K562 (cell line): ENCODE measurements around the gene NALCN. TPM values are rescaled to one million over a fixed set of nuclear protein-coding genes. Genes with fewer than 3 reads are reported as not detected.

ENCODE experiments used
- ATAC-seq: fragments of 200-7000 bp; cut with Tn5 transposase; 3 replicates; pipeline ENCODE4 v1.9.1; 2020; ENCODE audit warnings: moderate library complexity
- BruUV-seq: library from RNA; stranded (reverse); fragments of 400-500 nt; replicated peaks from 2 replicates; lab custom pipeline; 2021; lab: Mats Ljungman, UMichigan
- CTCF ChIA-PET: fragments of 300-600 bp; formaldehyde crosslinking; extraction: SDS; loops from one replicate; lab custom pipeline; 2021; ENCODE audit warnings: low intra/inter-chr PET ratio; lab: Yijun Ruan, JAX
- POLR2A ChIA-PET: fragments of 300-600, 350-650 bp; sonication (Branson Sonifier 250); formaldehyde crosslinking; extraction: SDS; loops from one replicate; lab custom pipeline; 2021; ENCODE audit warnings: antibody characterized with exemption, inconsistent platforms; lab: Yijun Ruan, JAX
- DNase-seq, 4 experiments: peaks; one replicate each; pipeline versions ENCODE4 v3.0.0 to v3.0.0-alpha.2; 2011 to 2018; ENCODE audit warnings: low spot score in 3 of 4, mixed read lengths in 3 of 4; ENCODE audit errors: extremely low read depth in 1 of 4
- FAIRE-seq: peaks from 2 replicates; lab custom pipeline; 2011; peaks lifted over from hg19 to GRCh38; lab: Jason Lieb, UNC
- H2AFZ ChIP-seq: 2 replicates; pipeline ENCODE4 v1.6.0; 2011; ENCODE audit warnings: low read depth, low read length, control low read depth, inconsistent platforms
- H3K27ac ChIP-seq: fragments of 200-600 bp; 3 replicates; pipeline ENCODE4 v1.8.0; 2011; ENCODE audit warnings: low read depth, mild to moderate bottlenecking, control low read depth, inconsistent platforms, low read length, moderate library complexity, mixed read lengths; ENCODE audit errors: extremely low read depth
- H3K27me3 ChIP-seq, 2 experiments: fragments of 300-600 bp in 1 of 2; 2 replicates in 1 of 2; 3 replicates in 1 of 2; pipeline versions ENCODE4 v1.6.0 to v1.8.0; 2011; ENCODE audit warnings: inconsistent platforms in 2 of 2, low read length in 2 of 2, mild to moderate bottlenecking in 1 of 2, mixed read lengths in 1 of 2, moderate library complexity in 1 of 2; ENCODE audit not compliant: control insufficient read depth in 2 of 2, insufficient read depth in 2 of 2
- H3K36me3 ChIP-seq: fragments of 300-600 bp; 3 replicates; pipeline ENCODE4 v1.8.0; 2011; ENCODE audit warnings: mild to moderate bottlenecking, low read length, inconsistent platforms; ENCODE audit not compliant: control insufficient read depth, insufficient read depth
- H3K4me1 ChIP-seq, 2 experiments: fragments of 200-600 bp in 1 of 2; replicated peaks in 1 of 2; 2 replicates in 1 of 2; 3 replicates in 1 of 2; pipeline versions ENCODE4 v1.5.1 to v1.8.0; 2011; ENCODE audit warnings: inconsistent platforms in 2 of 2, low read length in 2 of 2, mild to moderate bottlenecking in 1 of 2, mixed read lengths in 1 of 2, moderate library complexity in 1 of 2; ENCODE audit not compliant: control insufficient read depth in 2 of 2, insufficient read depth in 2 of 2
- H3K4me2 ChIP-seq: 2 replicates; pipeline ENCODE4 v1.6.1; 2011; ENCODE audit warnings: low read length, control low read depth, inconsistent platforms, mixed read lengths; ENCODE audit not compliant: insufficient read depth
- H3K4me3 ChIP-seq: fragments of 200-600 bp; sonication (generic), shearing (Covaris generic); 2 replicates; pipeline ENCODE4 v1.5.1; 2016; ENCODE audit warnings: control low read depth, inconsistent platforms
- H3K79me2 ChIP-seq: fragments of 200-600 bp; 3 replicates; pipeline ENCODE4 v1.8.0; 2011; ENCODE audit warnings: low read length, inconsistent platforms; ENCODE audit not compliant: control insufficient read depth, insufficient read depth
- H3K9ac ChIP-seq, 2 experiments: 2 replicates each; pipeline versions ENCODE4 v1.6.0 to v1.6.1; 2011; ENCODE audit warnings: low read depth in 2 of 2, low read length in 2 of 2, control low read depth in 1 of 2, inconsistent platforms in 1 of 2, mild to moderate bottlenecking in 1 of 2, mixed read lengths in 1 of 2; ENCODE audit not compliant: insufficient read depth in 1 of 2
- H3K9me1 ChIP-seq: one replicate; pipeline ENCODE4 v1.6.0; 2011; ENCODE audit warnings: inconsistent platforms, mild to moderate bottlenecking, low read length, moderate library complexity; ENCODE audit not compliant: control insufficient read depth, insufficient read depth
- H3K9me3 ChIP-seq: replicated peaks from 2 replicates; pipeline ENCODE4 v1.5.1; 2011; ENCODE audit warnings: low read depth, low read length, inconsistent platforms; ENCODE audit not compliant: control insufficient read depth, insufficient read depth
- H4K20me1 ChIP-seq: replicated peaks from 2 replicates; pipeline ENCODE4 v1.6.1; 2011; ENCODE audit warnings: low read length, inconsistent platforms, mixed read lengths; ENCODE audit not compliant: control insufficient read depth, insufficient read depth
- CCNT2 ChIP-seq: IDR thresholded peaks from 2 replicates; pipeline ENCODE4 v1.6.1; 2011; ENCODE audit warnings: borderline replicate concordance, low read depth, mild to moderate bottlenecking, moderate library complexity, mixed read lengths, low read length; ENCODE audit not compliant: insufficient read length; ENCODE audit errors: extremely low read depth
- DDX20 ChIP-seq: fragments of 450-650 bp; IDR thresholded peaks from 2 replicates; pipeline ENCODE4 v1.6.1; 2016; ENCODE audit warnings: missing genetic modification characterization, low read depth, mild to moderate bottlenecking, missing compliant biosample characterization, moderate library complexity
- EGR1 ChIP-seq: fragments of 450-650 bp; conservative IDR thresholded peaks from 2 replicates; pipeline ENCODE4 v1.6.1; 2017; ENCODE audit warnings: mild to moderate bottlenecking
- ILF3 ChIP-seq: fragments of 450-650 bp; IDR thresholded peaks from 2 replicates; pipeline ENCODE4 v1.6.1; 2018; ENCODE audit warnings: antibody characterized with exemption, mild to moderate bottlenecking, moderate library complexity, borderline replicate concordance
- NFIX ChIP-seq: fragments of 250-450 bp; sonication (Bioruptor Pico); IDR thresholded peaks from 2 replicates; pipeline ENCODE4 v1.4.0; 2020; ENCODE audit warnings: low read depth, mild to moderate bottlenecking, moderate library complexity
- POLR2AphosphoS2 ChIP-seq: IDR thresholded peaks from 2 replicates; pipeline ENCODE4 v1.6.1; 2012; ENCODE audit warnings: low read length, improper control_type of control experiment
- USF1 ChIP-seq: sonication (generic); formaldehyde crosslinking; IDR thresholded peaks from 2 replicates; pipeline ENCODE4 v1.9.0; 2022; ENCODE audit warnings: mild to moderate bottlenecking, missing genetic modification reagents
- ZNF354B ChIP-seq: fragments of 250-450 bp; sonication (Bioruptor Pico); IDR thresholded peaks from 2 replicates; pipeline ENCODE4 v1.4.0; 2020
- ZNF584 ChIP-seq: fragments of 200-800 bp; sonication (Bioruptor generic); IDR thresholded peaks from 2 replicates; pipeline ENCODE4 v1.6.1; 2016; ENCODE audit warnings: low read depth, mild to moderate bottlenecking, missing genetic modification characterization, missing compliant biosample characterization
- ZNF696 ChIP-seq: fragments of 250-450 bp; sonication (Bioruptor Pico); conservative IDR thresholded peaks from 2 replicates; pipeline ENCODE4 v1.4.0; 2020; ENCODE audit warnings: mild to moderate bottlenecking, moderate library complexity
- WGBS: fragments of 100-300 bp; shearing (Covaris generic); methylation state at CpG from one replicate; pipeline ENCODE4 v1.1.6; 2016; ENCODE audit warnings: low coverage, mixed read lengths; ENCODE audit not compliant: insufficient coverage; ENCODE audit errors: missing lambda C conversion rate; 5-methylcytosine and 5-hydroxymethylcytosine counted together
- in situ Hi-C: fragments of 300-500 bp; cut with MboI; formaldehyde crosslinking; loops from 4 replicates; pipeline ENCODE4 v1.15.0; 2018; ENCODE audit warnings: inconsistent platforms, mixed read lengths
- intact Hi-C: fragments of 100-400 bp; cut with micrococcal nuclease; formaldehyde crosslinking; loops from 2 replicates; pipeline ENCODE4 v1.14.2; 2022
- polyA plus RNA-seq, 8 experiments: library from polyadenylated mRNA; depleted of rRNA in 4 of 8; stranded (reverse) in 5 of 8; unstranded in 3 of 8; fragments of >200 nt; fragmentation: Nextera tagmentation in 2 of 8; fragmentation: Illumina TruSeq in 1 of 8; extraction: Ambion mirVana in 2 of 8; extraction: Trizol in 1 of 8; gene quantifications; 2 replicates each; pipeline versions ENCODE4 v1.2.1 to v1.2.3, GENCODE V29; 2011 to 2014; ENCODE audit warnings: inconsistent platforms in 1 of 8, missing spikeins in 1 of 8
- total RNA-seq, 7 experiments: library from RNA; depleted of rRNA in 6 of 7; stranded (reverse); fragments of >200 nt in 6 of 7; fragmentation: Illumina TruSeq in 2 of 7; extraction: Trizol in 2 of 7; gene quantifications; 2 replicates each; pipeline versions ENCODE4 v1.2.1 to v1.2.3, GENCODE V29; 2011 to 2021; ENCODE audit warnings: low replicate concordance in 1 of 7
- TF ChIP-seq, protein P1 (sequence below): fragments of 450-650 bp; formaldehyde crosslinking; IDR thresholded peaks from 2 replicates; pipeline ENCODE4 v1.4.0; 2020; ENCODE audit warnings: mild to moderate bottlenecking, moderate library complexity

Gene NALCN
- total and polyA plus RNA-seq, 9 of the 15 experiments (the other 6 are each of a cell fraction or from before 2014, with no cell fraction given), result not detected

GRCh38 chr13:101331731-101332130 is 84.6 kb downstream of the NALCN start:
- BruUV-seq, result no TSS peak
- Histone ChIP-seq H3K9me1 (no peaks in the 10 kb centered on the region), H3K9me3 (no peaks in the 10 kb centered on the region), H4K20me1 (no peaks in the 10 kb centered on the region), H3K9ac (no peak overlapping the region), H3K4me2 (no peak overlapping the region), H3K4me3 (no peak overlapping the region)
- POLR2A ChIA-PET, result no interaction called here
- CTCF ChIA-PET, result no interaction called here
- intact Hi-C loops, result no loop called here
- TF ChIP-seq, protein P1, sequence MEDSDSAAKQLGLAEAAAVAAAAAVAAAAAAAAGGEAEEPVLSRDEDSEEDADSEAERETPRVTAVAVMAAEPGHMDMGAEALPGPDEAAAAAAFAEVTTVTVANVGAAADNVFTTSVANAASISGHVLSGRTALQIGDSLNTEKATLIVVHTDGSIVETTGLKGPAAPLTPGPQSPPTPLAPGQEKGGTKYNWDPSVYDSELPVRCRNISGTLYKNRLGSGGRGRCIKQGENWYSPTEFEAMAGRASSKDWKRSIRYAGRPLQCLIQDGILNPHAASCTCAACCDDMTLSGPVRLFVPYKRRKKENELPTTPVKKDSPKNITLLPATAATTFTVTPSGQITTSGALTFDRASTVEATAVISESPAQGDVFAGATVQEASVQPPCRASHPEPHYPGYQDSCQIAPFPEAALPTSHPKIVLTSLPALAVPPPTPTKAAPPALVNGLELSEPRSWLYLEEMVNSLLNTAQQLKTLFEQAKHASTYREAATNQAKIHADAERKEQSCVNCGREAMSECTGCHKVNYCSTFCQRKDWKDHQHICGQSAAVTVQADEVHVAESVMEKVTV (CRISPR knock-in tag), result no peak
- TF ChIP-seq DDX20 (no peak), USF1 (CRISPR knock-in tag) (no peak), CCNT2 (no peak), ZNF696 (CRISPR knock-in tag) (no peak), ILF3 (no peak), POLR2AphosphoS2 (no peak), EGR1 (no peak), ZNF354B (CRISPR knock-in tag) (no peak), ZNF584 (CRISPR knock-in tag) (no peak), NFIX (no peak)
- TF ChIP-seq, all 486 proteins: peak for 0
- Histone ChIP-seq H3K27ac (no peak overlapping the region), H3K36me3 (no peaks in the 10 kb centered on the region), H3K27me3 (no peaks in the 10 kb centered on the region), H3K4me1 (no peaks in the 10 kb centered on the region), H3K79me2 (no peaks in the 10 kb centered on the region), H2AFZ (no peak overlapping the region)
- FAIRE-seq, result no peak
- no peak for ATAC-seq
- in situ Hi-C loops, result no loop called here
- no peak for DNase-seq
- WGBS, result 0% methylated on average over 2 of the region's 2 CpGs
